Activated effector memory CD4-positive, alpha-beta T cell treated with Interleukin-2 at 50 U/mL for 16 hours (primary cell): ENCODE measurements around the gene KLHL30.

Experiments
- DNase-seq: peaks from one replicate; pipeline ENCODE4 v3.0.0-alpha.2; 2020

KLHL30 gene

GRCh38 chr2:238131761-238132462 is 6.6 kb upstream of the KLHL30 start:
- no peak for DNase-seq

DNA sequence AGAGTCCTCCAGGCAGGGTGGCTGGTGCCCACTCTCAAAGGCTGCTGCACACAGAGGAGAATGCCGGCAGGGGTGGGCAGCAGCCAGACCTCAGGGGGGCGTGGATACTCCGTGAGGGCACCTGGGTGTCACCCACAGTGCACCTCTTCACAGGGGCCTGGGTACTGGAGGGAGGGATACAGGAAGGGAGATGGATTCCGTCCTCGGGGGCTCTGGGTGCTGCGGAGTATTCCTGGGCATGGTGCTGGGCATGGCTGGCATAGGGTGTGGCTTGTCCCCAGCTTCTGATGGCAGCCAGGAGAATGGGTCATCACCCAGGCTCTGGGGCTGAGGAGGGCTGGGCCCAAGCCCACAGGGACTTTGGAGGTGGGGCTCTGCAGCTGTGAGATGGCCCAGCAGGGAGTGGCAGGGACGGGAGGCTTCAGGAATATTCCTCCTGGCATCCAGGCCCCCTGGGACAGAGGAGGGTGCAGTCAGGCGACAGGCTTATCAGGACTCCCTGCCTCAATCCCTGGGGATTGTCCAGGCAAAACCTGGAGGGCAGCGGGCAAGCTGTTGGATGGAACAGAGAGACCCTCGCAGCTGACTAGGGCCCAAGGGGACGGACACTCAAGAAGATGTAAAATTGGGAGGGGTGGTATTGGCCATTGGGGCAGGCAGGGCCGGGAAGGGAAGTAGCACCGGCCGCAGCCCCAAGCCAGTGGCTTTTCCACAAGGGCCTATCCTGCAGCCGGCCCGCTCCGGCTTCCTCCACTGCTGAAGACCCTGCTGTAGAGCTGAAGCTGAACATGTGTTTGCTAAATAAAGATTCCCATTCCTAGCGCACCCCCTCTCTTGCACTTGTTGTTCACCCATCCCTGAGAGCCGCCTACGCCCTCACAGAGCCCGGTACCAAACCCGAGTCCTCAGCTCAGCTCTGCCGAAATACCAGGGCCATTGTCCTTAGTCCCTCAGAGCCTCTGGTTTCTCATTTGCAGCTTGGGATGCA is 5.7 kb upstream of the KLHL30 start:
- DNase-seq, result no peak

GRCh38 chr2:238133499-238134392 is 4.7 kb upstream of the KLHL30 start:
- DNase-seq, result no peak

- no peak for DNase-seq
Measured at GRCh38 chr2:238134393-238134785, 4.1 kb upstream of the KLHL30 start.

DNA sequence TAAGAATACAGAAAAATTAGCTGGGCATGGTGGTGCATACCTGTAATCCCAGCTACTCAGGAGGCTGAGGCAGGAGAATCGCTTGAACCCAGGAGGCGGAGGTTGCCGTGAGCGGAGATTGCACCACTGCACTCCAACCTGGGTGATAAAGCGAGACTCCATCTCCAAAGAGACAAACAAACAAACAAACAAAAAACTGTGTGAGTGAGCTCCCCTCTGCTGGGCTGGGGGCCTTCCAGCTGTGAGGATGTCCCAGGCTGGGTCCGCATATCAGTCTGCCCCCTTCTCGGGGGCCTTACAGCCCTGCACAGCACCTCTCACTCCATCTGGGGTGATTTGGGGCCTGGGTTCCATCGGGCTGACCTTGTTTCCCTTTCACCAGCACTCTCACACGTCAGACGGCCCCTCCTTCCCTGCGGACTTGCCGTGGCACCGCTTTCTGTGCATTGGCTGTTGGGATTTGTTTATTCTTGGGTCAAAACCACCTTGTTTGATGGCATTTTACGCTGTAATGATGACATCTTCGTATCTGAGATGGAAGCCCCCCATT is 2.8 kb upstream of the KLHL30 start:
- no peak for DNase-seq

- no peak for DNase-seq
Measured at GRCh38 chr2:238136820-238137537, 1.5 kb upstream of the KLHL30 start.

- no peak for DNase-seq
Measured at GRCh38 chr2:238137885-238138284, 583 bp upstream of the KLHL30 start.

DNA sequence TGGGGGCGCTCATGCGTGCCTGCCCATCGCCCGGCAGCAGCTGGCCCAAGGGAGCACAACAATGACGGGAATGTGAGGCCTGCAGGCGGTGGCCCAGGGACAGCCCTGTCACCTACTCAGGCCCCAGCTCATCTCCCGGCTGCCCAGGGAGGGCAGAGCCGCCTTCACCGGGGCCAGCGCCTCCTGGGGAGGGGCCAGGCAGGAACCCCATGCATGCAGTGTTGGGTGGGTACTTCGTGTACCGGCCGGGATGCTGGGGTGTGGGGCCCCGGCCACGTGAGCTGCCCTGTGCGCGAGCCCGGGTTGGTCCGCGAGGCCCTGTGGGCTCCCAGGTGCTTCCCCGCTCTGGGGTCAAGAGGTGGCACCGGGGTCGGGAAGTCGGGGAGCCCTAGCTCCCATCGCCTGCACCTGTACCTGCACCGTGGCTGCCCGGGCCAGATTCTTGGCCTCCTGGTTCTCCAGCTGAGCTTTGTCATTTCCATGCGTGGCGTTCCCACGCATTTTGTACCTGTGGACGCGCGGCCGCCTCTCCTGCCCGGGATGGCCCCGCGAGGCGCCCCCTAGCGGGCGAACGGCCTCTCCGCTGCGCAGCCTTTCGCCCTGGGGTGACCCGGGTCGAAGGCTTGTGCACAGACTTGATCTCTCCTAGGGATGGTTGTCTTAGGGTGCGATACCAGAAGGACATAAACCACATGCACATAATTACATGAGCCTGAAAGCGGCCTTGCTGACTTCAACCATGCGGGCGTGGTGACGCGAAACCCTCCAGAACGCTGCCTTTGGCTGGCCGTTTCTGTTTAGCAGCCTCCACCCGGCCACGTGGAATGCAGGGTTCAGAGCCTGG is 950 bp downstream of the KLHL30 start:
- DNase-seq, result no peak

GRCh38 chr2:238140040-238140439 is 1.6 kb downstream of the KLHL30 start:
- no peak for DNase-seq

DNA sequence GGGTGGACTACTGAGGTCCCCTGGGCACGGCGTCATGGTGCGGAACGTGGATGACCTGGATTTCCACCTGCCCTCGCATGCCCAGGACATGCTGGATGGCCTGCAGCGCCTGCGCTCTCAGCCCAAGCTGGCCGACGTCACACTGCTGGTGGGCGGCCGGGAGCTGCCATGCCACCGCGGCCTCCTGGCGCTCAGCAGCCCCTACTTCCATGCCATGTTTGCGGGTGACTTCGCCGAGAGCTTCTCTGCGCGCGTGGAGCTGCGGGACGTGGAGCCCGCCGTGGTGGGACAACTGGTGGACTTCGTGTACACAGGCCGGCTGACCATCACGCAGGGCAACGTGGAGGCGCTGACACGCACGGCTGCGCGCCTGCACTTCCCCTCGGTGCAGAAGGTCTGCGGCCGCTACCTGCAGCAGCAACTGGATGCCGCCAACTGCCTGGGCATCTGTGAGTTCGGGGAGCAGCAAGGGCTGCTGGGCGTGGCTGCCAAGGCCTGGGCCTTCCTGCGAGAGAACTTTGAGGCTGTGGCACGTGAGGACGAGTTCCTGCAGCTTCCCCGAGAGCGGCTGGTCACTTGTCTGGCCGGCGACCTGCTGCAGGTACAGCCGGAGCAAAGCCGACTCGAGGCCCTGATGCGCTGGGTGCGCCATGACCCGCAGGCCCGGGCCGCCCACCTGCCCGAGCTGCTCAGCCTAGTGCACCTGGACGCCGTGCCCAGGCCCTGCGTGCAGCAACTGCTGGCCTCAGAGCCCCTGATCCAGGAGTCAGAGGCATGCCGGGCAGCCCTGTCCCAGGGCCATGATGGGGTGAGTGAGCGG is 2.5 kb downstream of the KLHL30 start:
- no peak for DNase-seq

- DNase-seq, result no peak
Measured at GRCh38 chr2:238141541-238142318, 3.3 kb downstream of the KLHL30 start.

DNA sequence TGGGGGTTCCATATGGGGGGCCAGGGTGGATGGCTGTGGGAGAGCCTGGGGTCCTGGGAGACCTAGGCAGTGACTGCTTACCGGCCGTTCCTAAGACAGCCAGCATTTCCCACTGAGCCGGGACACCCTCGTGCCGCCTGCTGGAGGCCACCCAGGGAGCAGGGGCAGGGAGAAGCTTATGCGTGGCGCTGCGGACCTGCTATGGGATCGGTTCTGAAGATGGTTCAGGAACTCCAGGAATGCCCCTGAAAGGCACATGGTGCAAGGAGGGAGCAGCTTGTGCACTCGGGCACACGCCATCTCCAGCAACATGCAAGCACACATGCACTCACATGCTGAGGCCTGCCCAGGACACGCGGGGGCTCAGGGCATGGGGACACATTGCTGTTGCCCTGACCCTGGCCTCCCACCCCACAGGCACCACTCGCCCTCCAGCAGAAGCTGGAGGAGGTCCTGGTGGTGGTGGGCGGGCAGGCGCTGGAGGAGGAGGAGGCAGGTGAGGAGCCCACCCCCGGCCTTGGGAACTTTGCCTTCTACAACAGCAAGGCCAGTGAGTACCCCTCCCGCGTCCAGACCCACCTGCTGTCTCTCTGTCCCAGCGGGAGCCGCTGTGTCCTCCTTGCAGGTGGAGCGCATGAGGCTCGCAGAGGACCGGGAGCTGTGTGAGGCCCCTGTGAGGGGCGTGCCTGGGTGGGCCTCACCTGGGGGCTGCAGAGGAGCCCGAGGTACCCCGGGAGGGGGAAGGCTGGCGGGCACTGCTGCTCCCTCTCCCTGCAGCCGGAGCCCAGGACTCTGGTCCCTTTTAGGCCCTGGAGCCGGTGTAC is 4.1 kb downstream of the KLHL30 start:
- no peak for DNase-seq

- DNase-seq, result no peak
Measured at GRCh38 chr2:238143239-238143951, 4.9 kb downstream of the KLHL30 start.

GRCh38 chr2:238144262-238144661 is 5.8 kb downstream of the KLHL30 start:
- DNase-seq, result no peak

DNA sequence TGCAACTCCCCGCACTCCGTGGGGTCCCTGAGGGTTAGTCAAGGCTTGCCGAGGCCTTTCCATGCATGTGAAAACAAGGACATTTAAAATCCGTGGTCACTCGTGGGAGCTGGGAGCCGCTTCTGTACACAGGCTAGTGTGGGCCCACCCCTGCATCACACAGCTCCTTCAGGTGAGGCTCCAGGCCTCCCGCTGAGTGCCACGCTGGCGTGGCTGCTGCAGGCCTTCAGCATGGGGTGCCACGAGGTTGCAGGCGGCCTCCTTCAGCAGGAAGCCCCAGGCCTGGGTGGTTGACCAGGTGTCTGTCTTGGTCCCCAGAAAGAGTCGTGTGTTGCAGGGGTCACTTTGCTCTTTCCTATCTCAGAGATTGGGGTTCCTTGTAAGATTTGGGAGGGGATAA is 6.6 kb downstream of the KLHL30 start:
- DNase-seq, result no peak

DNA sequence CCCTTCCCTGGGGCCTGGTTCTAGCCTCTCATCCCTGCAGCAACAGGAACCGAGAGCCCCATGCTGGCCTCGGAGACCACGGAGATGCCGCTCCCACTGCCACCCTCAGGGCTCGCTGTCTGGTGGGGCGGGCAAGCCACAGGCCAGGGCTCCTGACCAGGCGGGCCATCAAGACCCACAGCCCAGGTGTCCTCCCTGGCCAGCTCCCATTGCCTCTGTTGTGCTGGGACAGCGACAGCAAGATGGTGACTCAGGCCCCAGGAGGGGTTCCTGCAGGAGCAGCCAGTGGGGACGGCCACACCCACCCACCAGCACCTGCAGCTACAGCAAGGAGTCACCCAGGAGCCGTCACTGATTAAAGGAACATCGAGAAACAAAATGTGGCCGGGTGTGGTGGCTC is 7.4 kb downstream of the KLHL30 start:
- DNase-seq, result no peak

DNA sequence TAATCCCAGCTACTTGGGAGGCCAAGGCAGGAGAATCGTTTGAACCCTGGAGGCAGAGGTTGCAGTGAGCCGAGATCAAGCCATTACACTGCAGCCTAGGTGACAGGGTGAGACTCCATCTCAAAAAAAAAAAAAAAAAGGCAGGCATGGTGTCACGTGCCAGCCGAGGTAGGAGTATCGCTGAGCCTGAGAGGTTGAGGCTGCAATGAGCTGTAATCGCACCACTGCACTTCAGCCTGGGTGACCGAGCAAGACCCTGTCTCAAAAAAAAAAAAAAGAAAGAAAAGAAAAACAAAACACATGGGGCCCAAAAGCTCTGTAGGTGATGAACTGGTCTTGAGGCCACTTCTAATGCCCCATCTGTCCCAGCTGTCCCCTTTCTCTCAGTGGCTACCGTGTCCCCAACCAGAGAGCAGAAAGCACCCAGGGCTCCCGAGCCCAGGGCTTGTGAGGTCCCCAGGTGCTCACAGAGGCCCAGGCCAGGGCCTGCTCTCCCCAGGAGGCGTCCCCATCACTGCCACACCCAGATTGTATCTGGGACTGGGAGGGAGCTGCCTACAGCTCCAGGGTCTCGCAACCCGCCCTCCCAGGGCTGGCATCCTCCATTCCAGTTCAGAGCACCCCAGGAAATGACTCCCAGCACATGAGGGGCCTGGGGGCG is 8.5 kb downstream of the KLHL30 start:
- no peak for DNase-seq
